GM12865 (cell line): ENCODE results near the gene ZYX.

Experiments used
- DNase-seq: peaks from one replicate; pipeline ENCODE4 v3.0.0; 2010; ENCODE audit warnings: low read depth
- H3K4me3 ChIP-seq: 2 replicates; pipeline ENCODE4 v1.5.1; 2011; ENCODE audit warnings: mild to moderate bottlenecking, low read depth, low read length, control low read depth
- CTCF ChIP-seq: IDR thresholded peaks from 2 replicates; pipeline ENCODE4 v1.5.1; 2011; ENCODE audit warnings: low read length, control low read depth, low read depth, inconsistent platforms; ENCODE audit not compliant: insufficient read depth; ENCODE audit errors: missing control alignments

Gene ZYX

DNA sequence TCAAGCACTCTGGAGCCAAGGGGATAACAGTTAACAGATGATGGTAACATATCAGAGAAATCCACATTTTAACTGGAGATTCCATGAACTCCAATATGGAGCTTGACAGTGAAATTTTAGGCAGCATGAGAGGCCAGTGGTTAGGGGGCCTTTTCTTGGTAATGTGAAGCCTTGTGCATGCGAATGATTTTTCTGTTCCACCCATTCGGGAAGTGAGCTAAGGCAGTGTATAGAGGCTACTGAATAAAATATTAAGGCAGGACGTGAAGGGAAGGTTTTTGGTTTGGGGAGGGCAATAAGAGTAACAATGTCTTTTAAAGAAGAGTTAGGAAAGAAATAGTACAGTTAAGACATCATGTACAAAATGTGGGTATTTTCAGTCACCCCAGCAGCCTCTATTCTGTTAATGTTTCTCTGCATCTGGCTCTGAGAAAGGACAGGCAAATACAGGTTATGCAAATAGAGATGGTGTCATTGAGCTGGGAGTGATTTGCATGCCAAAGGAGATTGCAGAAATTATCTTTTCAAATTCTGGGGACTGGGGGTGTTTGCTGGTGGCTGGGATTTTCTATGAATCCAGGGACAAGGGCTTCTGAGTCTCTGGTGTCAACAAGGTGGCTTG is 55.3 kb downstream of the ZYX start:
- DNase-seq: no peak
- no peak for TF ChIP-seq CTCF

GRCh38 chr7:143437578-143437977 is 56.4 kb downstream of the ZYX start:
- TF ChIP-seq CTCF: no peak
- no peak for DNase-seq
- H3K4me3 ChIP-seq: no peak overlapping the region

More for the DNA sequence above, 55.3 kb downstream of the ZYX start:
- H3K4me3 ChIP-seq: no peak overlapping the region

GRCh38 chr7:143439866-143440265 is 58.7 kb downstream of the ZYX start:
- no peak for DNase-seq
- H3K4me3 ChIP-seq: no peak overlapping the region
- TF ChIP-seq CTCF: no peak
